Osteoblast (primary cell): ENCODE data around the gene AMELY. TPM values are rescaled to one million over a fixed set of nuclear protein-coding genes. Genes with fewer than 3 reads are reported as not detected.
"Not testable (repeated sequence)": the region's sequence is repeated elsewhere in the genome, so short reads cannot be mapped to it uniquely, and the experiment has no call there.

ENCODE experiments used
- DNase-seq: peaks from one replicate; pipeline ENCODE4 v3.0.0; 2011; ENCODE audit warnings: low spot score, mixed read lengths; ENCODE audit not compliant: insufficient read length; ENCODE audit errors: missing footprints
- H2AFZ ChIP-seq: 2 replicates; pipeline ENCODE4 v1.6.0; 2011; ENCODE audit warnings: mild to moderate bottlenecking, low read length
- H3K27ac ChIP-seq: 2 replicates; pipeline ENCODE4 v1.5.1; 2011; ENCODE audit warnings: mild to moderate bottlenecking, low read depth, low read length, moderate library complexity
- H3K27me3 ChIP-seq: 2 replicates; pipeline ENCODE4 v1.6.0; 2012; ENCODE audit warnings: mild to moderate bottlenecking, control low read depth, inconsistent platforms, low read length, moderate library complexity; ENCODE audit not compliant: insufficient read depth
- H3K36me3 ChIP-seq: 2 replicates; pipeline ENCODE4 v1.5.1; 2011; ENCODE audit warnings: mild to moderate bottlenecking, low read length, control low read depth, moderate library complexity; ENCODE audit not compliant: insufficient read depth
- H3K4me1 ChIP-seq: 2 replicates; pipeline ENCODE4 v1.5.1; 2011; ENCODE audit warnings: mild to moderate bottlenecking, low read length, control low read depth, moderate library complexity; ENCODE audit not compliant: insufficient read depth
- H3K4me2 ChIP-seq: 2 replicates; pipeline ENCODE4 v1.6.0; 2011; ENCODE audit warnings: mild to moderate bottlenecking, low read length; ENCODE audit not compliant: insufficient read depth
- H3K4me3 ChIP-seq: fragments of 200-600 bp; sonication (generic); 3 replicates; pipeline ENCODE4 v1.5.1; 2012; ENCODE audit warnings: mild to moderate bottlenecking, low read length, inconsistent platforms; ENCODE audit not compliant: insufficient read depth
- H3K79me2 ChIP-seq: 2 replicates; pipeline ENCODE4 v1.6.0; 2012; ENCODE audit warnings: mild to moderate bottlenecking, low read length, control low read depth, inconsistent platforms; ENCODE audit not compliant: insufficient read depth
- H3K9me3 ChIP-seq: 2 replicates; pipeline ENCODE4 v1.5.1; 2011; ENCODE audit warnings: low read depth, low read length, control low read depth
- H4K20me1 ChIP-seq: 2 replicates; pipeline ENCODE4 v1.6.0; 2012; ENCODE audit warnings: mild to moderate bottlenecking, low read length, control low read depth; ENCODE audit not compliant: insufficient read depth
- total RNA-seq: library from RNA; depleted of rRNA; stranded (reverse); fragments of >200 nt; gene quantifications from 2 replicates; pipeline ENCODE4 v1.2.3, GENCODE V29; 2012
- TF ChIP-seq, protein P1 (sequence below): IDR thresholded peaks from 2 replicates; pipeline ENCODE4 v1.5.1; 2011; ENCODE audit warnings: mild to moderate bottlenecking, low read depth, low read length, moderate library complexity; ENCODE audit errors: extremely low read depth

Gene AMELY
- total RNA-seq, 1 donor, result not detected

DNA sequence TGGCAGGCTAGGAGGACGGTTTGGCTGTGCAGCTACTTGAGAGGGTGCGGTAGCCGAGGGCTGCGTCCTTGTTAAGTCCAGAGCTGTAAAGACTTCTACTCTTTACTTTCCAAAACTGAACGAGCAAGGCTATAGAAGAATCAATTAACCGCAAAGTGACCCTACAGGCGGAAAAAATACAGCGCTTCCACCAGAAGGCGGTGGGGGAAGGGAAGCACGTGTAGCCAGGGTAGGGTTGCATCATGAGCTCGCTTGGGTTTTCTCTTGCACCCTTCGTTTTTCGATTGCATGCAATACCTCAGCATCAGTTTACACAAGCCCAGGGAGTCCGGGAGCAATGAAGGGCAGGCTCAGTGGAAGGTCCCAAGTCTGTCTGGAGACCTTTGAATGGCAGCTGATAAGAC lies 2.4 kb downstream of the AMELY start:
- no peaks in the 10 kb centered on the region for H4K20me1 ChIP-seq
- H3K4me3 ChIP-seq, result no peak overlapping the region
- no peaks in the 10 kb centered on the region for H3K9me3 ChIP-seq
- H2AFZ ChIP-seq, result no peak overlapping the region
- H3K4me2 ChIP-seq, result no peak overlapping the region
- TF ChIP-seq, protein P1, sequence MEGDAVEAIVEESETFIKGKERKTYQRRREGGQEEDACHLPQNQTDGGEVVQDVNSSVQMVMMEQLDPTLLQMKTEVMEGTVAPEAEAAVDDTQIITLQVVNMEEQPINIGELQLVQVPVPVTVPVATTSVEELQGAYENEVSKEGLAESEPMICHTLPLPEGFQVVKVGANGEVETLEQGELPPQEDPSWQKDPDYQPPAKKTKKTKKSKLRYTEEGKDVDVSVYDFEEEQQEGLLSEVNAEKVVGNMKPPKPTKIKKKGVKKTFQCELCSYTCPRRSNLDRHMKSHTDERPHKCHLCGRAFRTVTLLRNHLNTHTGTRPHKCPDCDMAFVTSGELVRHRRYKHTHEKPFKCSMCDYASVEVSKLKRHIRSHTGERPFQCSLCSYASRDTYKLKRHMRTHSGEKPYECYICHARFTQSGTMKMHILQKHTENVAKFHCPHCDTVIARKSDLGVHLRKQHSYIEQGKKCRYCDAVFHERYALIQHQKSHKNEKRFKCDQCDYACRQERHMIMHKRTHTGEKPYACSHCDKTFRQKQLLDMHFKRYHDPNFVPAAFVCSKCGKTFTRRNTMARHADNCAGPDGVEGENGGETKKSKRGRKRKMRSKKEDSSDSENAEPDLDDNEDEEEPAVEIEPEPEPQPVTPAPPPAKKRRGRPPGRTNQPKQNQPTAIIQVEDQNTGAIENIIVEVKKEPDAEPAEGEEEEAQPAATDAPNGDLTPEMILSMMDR, result no peak
- no peaks in the 10 kb centered on the region for H3K79me2 ChIP-seq
- no peak overlapping the region for H3K27ac ChIP-seq
- DNase-seq, result no peak
- H3K27me3 ChIP-seq, result no peaks in the 10 kb centered on the region
- no peaks in the 10 kb centered on the region for H3K36me3 ChIP-seq
- no peaks in the 10 kb centered on the region for H3K4me1 ChIP-seq

DNA sequence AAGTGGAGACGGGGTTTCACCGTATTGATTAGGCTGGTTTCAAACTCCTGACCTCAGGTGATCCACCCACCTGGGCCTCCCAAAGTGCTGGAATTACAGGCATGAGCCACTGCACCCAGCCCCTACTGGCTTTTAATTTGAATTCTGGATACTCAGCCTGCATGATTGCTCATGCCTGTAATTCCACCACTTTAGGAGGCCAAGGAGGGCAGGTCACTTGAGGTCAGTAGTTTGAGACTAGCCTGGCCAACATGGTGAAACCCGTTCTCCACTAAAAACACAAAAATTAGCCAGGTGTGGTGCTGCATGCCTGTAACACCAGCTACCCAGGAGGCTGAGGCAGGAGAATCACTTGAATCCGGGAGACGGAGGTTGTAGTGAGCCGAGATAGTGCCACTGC lies 3.5 kb downstream of the AMELY start:
- H3K9me3 ChIP-seq, H3K4me3 ChIP-seq, H3K27ac ChIP-seq, H3K79me2 ChIP-seq, H3K4me1 ChIP-seq, H4K20me1 ChIP-seq, H3K4me2 ChIP-seq, H3K36me3 ChIP-seq, DNase-seq, H3K27me3 ChIP-seq, H2AFZ ChIP-seq: not testable (repeated sequence)

DNA sequence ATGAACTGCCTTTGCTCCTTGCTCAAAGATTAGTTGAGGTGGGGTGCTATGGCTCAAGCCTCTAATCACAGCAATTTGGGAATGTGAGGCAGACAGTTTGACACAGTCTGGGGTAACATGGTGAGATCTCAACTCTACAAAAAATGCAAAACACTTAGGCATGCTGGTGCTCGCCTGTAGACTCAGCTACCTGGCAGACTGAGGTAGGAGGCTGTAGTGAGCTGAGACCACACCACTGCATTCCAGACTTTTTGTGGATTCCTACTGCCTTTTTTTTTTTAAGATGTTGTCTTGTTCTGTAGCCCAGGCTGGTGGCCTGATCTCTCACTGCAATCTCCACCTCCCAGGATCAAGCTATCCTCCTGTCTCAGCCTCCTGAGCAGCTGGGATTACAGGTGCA lies 4.0 kb downstream of the AMELY start:
- Histone ChIP-seq H2AFZ (no peak overlapping the region), H3K27ac (no peak overlapping the region), H3K79me2 (no peaks in the 10 kb centered on the region), H3K27me3 (no peaks in the 10 kb centered on the region), H3K4me3 (no peak overlapping the region), H4K20me1 (no peaks in the 10 kb centered on the region), H3K36me3 (no peaks in the 10 kb centered on the region), H3K4me1 (no peaks in the 10 kb centered on the region), H3K4me2 (no peak overlapping the region), H3K9me3 (no peaks in the 10 kb centered on the region)
- DNase-seq, result no peak
- TF ChIP-seq, protein P1, result no peak

DNA sequence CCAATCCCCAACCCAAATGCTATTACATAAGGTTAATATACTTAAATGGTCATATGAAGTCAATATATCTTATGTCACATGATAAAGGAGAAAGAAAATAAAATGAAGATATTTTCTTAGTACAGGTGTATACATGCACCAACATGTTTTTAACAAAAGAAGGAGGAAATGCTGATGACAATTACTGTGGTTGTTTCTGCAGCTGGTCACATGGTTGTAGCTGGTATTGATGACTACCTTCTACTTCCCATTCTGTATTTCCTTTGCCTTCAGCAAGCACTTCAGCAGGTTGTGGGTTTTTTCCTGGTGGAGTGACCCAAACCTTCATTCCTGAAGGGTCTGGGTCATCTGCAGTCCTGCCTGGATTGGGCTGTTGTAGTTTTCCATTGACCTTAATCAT lies 9.4 kb downstream of the AMELY start:
- H3K4me2 ChIP-seq, H4K20me1 ChIP-seq, H3K4me1 ChIP-seq, DNase-seq, H2AFZ ChIP-seq, H3K9me3 ChIP-seq, H3K27ac ChIP-seq, H3K27me3 ChIP-seq, H3K79me2 ChIP-seq, H3K36me3 ChIP-seq, H3K4me3 ChIP-seq: not testable (repeated sequence)

GRCh38 chrY:6895236-6895635 lies 16.3 kb downstream of the AMELY start:
- no peak for DNase-seq
- Histone ChIP-seq H3K36me3 (no peaks in the 10 kb centered on the region), H3K27ac (no peak overlapping the region), H2AFZ (no peak overlapping the region), H3K4me1 (no peaks in the 10 kb centered on the region), H3K27me3 (no peaks in the 10 kb centered on the region), H3K79me2 (no peaks in the 10 kb centered on the region), H3K9me3 (no peaks in the 10 kb centered on the region), H3K4me3 (no peak overlapping the region), H3K4me2 (no peak overlapping the region), H4K20me1 (no peaks in the 10 kb centered on the region)
- TF ChIP-seq, protein P1, result no peak
